ENCODE measurements around the gene PLTP. TPM values are rescaled to one million over a fixed set of nuclear protein-coding genes. Genes with fewer than 3 reads are reported as not detected.

Gene PLTP
- total and polyA plus RNA-seq, 2 of the 13 experiments (the other 11 are each of a cell fraction or from before 2014, with no cell fraction given) = 16.9 to 28.6 TPM

DNA sequence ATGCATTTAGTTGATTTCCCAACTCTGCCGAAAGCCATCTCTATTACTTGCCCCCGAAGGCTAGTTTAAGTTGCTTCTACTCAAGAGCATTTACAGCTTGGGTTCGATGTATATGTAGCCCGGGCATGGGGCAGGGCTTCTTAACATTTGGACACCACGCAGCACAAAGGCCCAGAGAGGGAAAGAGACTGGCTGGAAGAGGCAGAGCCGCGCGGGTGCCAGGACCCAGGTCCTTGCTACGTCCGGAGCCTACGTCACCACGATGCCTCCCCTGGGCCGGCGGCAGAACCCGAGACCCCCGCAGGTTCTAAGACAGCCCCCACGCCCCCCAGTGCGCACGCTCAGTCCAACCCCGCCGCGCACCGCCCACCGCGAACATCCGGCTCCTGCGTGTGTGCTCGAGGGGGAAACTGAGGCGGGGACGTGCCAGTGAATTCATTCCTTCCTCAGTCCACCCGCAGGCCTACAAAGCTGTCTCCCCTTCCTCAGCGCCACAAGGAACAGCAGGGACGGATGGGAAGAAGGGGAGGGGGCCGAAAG is 22.2 kb upstream of the PLTP start (continued):
- TF ChIP-seq BCL6 (CRISPR knock-in tag; IDR thresholded peaks at IDR 0.05) (no peak), THYN1 (CRISPR knock-in tag; IDR thresholded peaks at IDR 0.05; ENCODE audit: borderline replicate concordance, low read depth) (peak; percentile 96; the same call in 1 of the 2 replicates), TSC22D2 (CRISPR knock-in tag; IDR thresholded peaks at IDR 0.05; ENCODE audit: borderline replicate concordance) (no peak), FIP1L1 (IDR thresholded peaks at IDR 0.05; ENCODE audit: borderline replicate concordance, insufficient read depth, low read depth, low read length) (no peak), MEF2D (CRISPR knock-in tag; IDR thresholded peaks at IDR 0.05) (peak; percentile 33), ASH2L (IDR thresholded peaks at IDR 0.05; ENCODE audit: insufficient read length, low read depth, low read length) (peak; percentile 37), PTBP1 (IDR thresholded peaks at IDR 0.05; ENCODE audit: low read depth, low read length, poor library complexity, severe bottlenecking) (no peak), RARG (CRISPR knock-in tag; IDR thresholded peaks at IDR 0.05; ENCODE audit: low read depth) (no peak; the same call in 1 of the 2 replicates), ZMYM2 (CRISPR knock-in tag; IDR thresholded peaks at IDR 0.05) (no peak), ZNF775 (CRISPR knock-in tag; IDR thresholded peaks at IDR 0.05; ENCODE audit: borderline replicate concordance) (peak; percentile 84; the same call in 1 of the 2 replicates), ARNT2 (CRISPR knock-in tag; IDR thresholded peaks at IDR 0.05; ENCODE audit: low read depth) (no peak; the same call in 1 of the 2 replicates)
- TF ChIP-seq, protein P1, sequence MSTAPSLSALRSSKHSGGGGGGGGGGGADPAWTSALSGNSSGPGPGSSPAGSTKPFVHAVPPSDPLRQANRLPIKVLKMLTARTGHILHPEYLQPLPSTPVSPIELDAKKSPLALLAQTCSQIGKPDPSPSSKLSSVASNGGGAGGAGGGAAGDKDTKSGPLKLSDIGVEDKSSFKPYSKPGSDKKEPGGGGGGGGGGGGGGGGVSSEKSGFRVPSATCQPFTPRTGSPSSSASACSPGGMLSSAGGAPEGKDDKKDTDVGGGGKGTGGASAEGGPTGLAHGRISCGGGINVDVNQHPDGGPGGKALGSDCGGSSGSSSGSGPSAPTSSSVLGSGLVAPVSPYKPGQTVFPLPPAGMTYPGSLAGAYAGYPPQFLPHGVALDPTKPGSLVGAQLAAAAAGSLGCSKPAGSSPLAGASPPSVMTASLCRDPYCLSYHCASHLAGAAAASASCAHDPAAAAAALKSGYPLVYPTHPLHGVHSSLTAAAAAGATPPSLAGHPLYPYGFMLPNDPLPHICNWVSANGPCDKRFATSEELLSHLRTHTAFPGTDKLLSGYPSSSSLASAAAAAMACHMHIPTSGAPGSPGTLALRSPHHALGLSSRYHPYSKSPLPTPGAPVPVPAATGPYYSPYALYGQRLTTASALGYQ (CRISPR knock-in tag; IDR thresholded peaks at IDR 0.05) = peak; percentile 86
- TF ChIP-seq, protein P2, sequence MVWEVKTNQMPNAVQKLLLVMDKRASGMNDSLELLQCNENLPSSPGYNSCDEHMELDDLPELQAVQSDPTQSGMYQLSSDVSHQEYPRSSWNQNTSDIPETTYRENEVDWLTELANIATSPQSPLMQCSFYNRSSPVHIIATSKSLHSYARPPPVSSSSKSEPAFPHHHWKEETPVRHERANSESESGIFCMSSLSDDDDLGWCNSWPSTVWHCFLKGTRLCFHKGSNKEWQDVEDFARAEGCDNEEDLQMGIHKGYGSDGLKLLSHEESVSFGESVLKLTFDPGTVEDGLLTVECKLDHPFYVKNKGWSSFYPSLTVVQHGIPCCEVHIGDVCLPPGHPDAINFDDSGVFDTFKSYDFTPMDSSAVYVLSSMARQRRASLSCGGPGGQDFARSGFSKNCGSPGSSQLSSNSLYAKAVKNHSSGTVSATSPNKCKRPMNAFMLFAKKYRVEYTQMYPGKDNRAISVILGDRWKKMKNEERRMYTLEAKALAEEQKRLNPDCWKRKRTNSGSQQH (CRISPR knock-in tag; IDR thresholded peaks at IDR 0.05; ENCODE audit: low read depth) = peak; percentile 13; the same call in 1 of the 2 replicates
- TF ChIP-seq, protein P3, sequence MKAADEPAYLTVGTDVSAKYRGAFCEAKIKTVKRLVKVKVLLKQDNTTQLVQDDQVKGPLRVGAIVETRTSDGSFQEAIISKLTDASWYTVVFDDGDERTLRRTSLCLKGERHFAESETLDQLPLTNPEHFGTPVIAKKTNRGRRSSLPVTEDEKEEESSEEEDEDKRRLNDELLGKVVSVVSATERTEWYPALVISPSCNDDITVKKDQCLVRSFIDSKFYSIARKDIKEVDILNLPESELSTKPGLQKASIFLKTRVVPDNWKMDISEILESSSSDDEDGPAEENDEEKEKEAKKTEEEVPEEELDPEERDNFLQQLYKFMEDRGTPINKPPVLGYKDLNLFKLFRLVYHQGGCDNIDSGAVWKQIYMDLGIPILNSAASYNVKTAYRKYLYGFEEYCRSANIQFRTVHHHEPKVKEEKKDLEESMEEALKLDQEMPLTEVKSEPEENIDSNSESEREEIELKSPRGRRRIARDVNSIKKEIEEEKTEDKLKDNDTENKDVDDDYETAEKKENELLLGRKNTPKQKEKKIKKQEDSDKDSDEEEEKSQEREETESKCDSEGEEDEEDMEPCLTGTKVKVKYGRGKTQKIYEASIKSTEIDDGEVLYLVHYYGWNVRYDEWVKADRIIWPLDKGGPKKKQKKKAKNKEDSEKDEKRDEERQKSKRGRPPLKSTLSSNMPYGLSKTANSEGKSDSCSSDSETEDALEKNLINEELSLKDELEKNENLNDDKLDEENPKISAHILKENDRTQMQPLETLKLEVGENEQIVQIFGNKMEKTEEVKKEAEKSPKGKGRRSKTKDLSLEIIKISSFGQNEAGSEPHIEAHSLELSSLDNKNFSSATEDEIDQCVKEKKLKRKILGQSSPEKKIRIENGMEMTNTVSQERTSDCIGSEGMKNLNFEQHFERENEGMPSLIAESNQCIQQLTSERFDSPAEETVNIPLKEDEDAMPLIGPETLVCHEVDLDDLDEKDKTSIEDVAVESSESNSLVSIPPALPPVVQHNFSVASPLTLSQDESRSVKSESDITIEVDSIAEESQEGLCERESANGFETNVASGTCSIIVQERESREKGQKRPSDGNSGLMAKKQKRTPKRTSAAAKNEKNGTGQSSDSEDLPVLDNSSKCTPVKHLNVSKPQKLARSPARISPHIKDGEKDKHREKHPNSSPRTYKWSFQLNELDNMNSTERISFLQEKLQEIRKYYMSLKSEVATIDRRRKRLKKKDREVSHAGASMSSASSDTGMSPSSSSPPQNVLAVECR (CRISPR knock-in tag; IDR thresholded peaks at IDR 0.05; ENCODE audit: borderline replicate concordance) = peak; percentile 74; the same call in 1 of the 2 replicates
- TF ChIP-seq, protein P4, sequence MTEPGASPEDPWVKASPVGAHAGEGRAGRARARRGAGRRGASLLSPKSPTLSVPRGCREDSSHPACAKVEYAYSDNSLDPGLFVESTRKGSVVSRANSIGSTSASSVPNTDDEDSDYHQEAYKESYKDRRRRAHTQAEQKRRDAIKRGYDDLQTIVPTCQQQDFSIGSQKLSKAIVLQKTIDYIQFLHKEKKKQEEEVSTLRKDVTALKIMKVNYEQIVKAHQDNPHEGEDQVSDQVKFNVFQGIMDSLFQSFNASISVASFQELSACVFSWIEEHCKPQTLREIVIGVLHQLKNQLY (CRISPR knock-in tag; IDR thresholded peaks at IDR 0.05) = no peak
- TF ChIP-seq, protein P5, sequence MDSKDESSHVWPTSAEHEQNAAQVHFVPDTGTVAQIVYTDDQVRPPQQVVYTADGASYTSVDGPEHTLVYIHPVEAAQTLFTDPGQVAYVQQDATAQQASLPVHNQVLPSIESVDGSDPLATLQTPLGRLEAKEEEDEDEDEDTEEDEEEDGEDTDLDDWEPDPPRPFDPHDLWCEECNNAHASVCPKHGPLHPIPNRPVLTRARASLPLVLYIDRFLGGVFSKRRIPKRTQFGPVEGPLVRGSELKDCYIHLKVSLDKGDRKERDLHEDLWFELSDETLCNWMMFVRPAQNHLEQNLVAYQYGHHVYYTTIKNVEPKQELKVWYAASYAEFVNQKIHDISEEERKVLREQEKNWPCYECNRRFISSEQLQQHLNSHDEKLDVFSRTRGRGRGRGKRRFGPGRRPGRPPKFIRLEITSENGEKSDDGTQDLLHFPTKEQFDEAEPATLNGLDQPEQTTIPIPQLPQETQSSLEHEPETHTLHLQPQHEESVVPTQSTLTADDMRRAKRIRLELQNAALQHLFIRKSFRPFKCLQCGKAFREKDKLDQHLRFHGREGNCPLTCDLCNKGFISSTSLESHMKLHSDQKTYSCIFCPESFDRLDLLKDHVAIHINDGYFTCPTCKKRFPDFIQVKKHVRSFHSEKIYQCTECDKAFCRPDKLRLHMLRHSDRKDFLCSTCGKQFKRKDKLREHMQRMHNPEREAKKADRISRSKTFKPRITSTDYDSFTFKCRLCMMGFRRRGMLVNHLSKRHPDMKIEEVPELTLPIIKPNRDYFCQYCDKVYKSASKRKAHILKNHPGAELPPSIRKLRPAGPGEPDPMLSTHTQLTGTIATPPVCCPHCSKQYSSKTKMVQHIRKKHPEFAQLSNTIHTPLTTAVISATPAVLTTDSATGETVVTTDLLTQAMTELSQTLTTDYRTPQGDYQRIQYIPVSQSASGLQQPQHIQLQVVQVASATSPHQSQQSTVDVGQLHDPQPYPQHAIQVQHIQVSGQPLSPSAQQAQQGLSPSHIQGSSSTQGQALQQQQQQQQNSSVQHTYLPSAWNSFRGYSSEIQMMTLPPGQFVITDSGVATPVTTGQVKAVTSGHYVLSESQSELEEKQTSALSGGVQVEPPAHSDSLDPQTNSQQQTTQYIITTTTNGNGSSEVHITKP (CRISPR knock-in tag; IDR thresholded peaks at IDR 0.05; ENCODE audit: low read depth) = no peak; the same call in 1 of the 2 replicates

All from HepG2 (cell line).